SK-N-SH treated with all-trans-retinoic acid at 6 μM for 48 hours (cell line): ENCODE data around the gene CEP57.

Experiments
- ATAC-seq: fragments of 200-7000 bp; cut with Tn5 transposase; 3 replicates; pipeline ENCODE4 v1.9.1; 2020; ENCODE audit warnings: mild to moderate bottlenecking, moderate library complexity
- ARNTL ChIP-seq: fragments of 450-650 bp; formaldehyde crosslinking; IDR thresholded peaks from 2 replicates; pipeline ENCODE4 v1.5.0; 2020; ENCODE audit warnings: low read depth, mild to moderate bottlenecking, moderate library complexity, borderline replicate concordance
- BACH2 ChIP-seq: fragments of 250-450 bp; sonication (Bioruptor Pico); IDR thresholded peaks from 2 replicates; pipeline ENCODE4 v1.9.0; 2021; ENCODE audit warnings: mild to moderate bottlenecking, borderline replicate concordance
- CSDC2 ChIP-seq: fragments of 250-450 bp; sonication (Bioruptor Pico); IDR thresholded peaks from 2 replicates; pipeline ENCODE4 v1.5.0; 2020; ENCODE audit warnings: mild to moderate bottlenecking, moderate library complexity
- CSRNP3 ChIP-seq: fragments of 250-450 bp; sonication (Bioruptor Pico); IDR thresholded peaks from 2 replicates; pipeline ENCODE4 v1.5.1; 2021; ENCODE audit warnings: mild to moderate bottlenecking, moderate library complexity
- ESRRG ChIP-seq: fragments of 250-450 bp; sonication (Bioruptor Pico); IDR thresholded peaks from 2 replicates; pipeline ENCODE4 v1.6.1; 2021; ENCODE audit warnings: mild to moderate bottlenecking
- GLIS3 ChIP-seq: fragments of 250-450 bp; sonication (Bioruptor Pico); IDR thresholded peaks from 2 replicates; pipeline ENCODE4 v1.5.0; 2020; ENCODE audit warnings: mild to moderate bottlenecking, moderate library complexity
- ISL1 ChIP-seq: fragments of 250-450 bp; sonication (Bioruptor Pico); IDR thresholded peaks from 2 replicates; pipeline ENCODE4 v2.1.2; 2022; ENCODE audit warnings: mild to moderate bottlenecking, moderate library complexity
- OSR1 ChIP-seq: fragments of 250-450 bp; sonication (Bioruptor Pico); IDR thresholded peaks from 2 replicates; pipeline ENCODE4 v1.8.0; 2022; ENCODE audit warnings: moderate library complexity, mild to moderate bottlenecking, inconsistent platforms
- POU6F1 ChIP-seq: fragments of 250-450 bp; sonication (Bioruptor Pico); IDR thresholded peaks from 2 replicates; pipeline ENCODE4 v1.8.0; 2021; ENCODE audit warnings: low read depth, mild to moderate bottlenecking, moderate library complexity, borderline replicate concordance
- PPARA ChIP-seq: fragments of 250-450 bp; sonication (Bioruptor Pico); IDR thresholded peaks from 2 replicates; pipeline ENCODE4 v1.5.0; 2020; ENCODE audit warnings: mild to moderate bottlenecking, borderline replicate concordance
- RARB ChIP-seq: fragments of 250-450 bp; sonication (Bioruptor Pico); IDR thresholded peaks from 2 replicates; pipeline ENCODE4 v1.8.0; 2021; ENCODE audit warnings: mild to moderate bottlenecking, moderate library complexity
- SNAI2 ChIP-seq: fragments of 250-450 bp; sonication (Bioruptor Pico); IDR thresholded peaks from 2 replicates; pipeline ENCODE4 v1.5.0; 2020; ENCODE audit warnings: mild to moderate bottlenecking, moderate library complexity
- TCF4 ChIP-seq: fragments of 250-450 bp; sonication (Bioruptor Pico); IDR thresholded peaks from 2 replicates; pipeline ENCODE4 v1.8.0; 2021; ENCODE audit warnings: mild to moderate bottlenecking, moderate library complexity, borderline replicate concordance
- TOX ChIP-seq: fragments of 250-450 bp; sonication (Bioruptor Pico); IDR thresholded peaks from 2 replicates; pipeline ENCODE4 v1.8.0; 2021; ENCODE audit warnings: mild to moderate bottlenecking, moderate library complexity, borderline replicate concordance
- TSHZ2 ChIP-seq: fragments of 250-450 bp; sonication (Bioruptor Pico); IDR thresholded peaks from 2 replicates; pipeline ENCODE4 v1.5.0; 2020; ENCODE audit warnings: mild to moderate bottlenecking, moderate library complexity
- ZC3H10 ChIP-seq: fragments of 250-450 bp; sonication (Bioruptor Pico); IDR thresholded peaks from 2 replicates; pipeline ENCODE4 v1.5.1; 2021; ENCODE audit warnings: mild to moderate bottlenecking, moderate library complexity
- ZFP3 ChIP-seq: fragments of 250-450 bp; sonication (Bioruptor Pico); IDR thresholded peaks from 2 replicates; pipeline ENCODE4 v1.5.0; 2020; ENCODE audit warnings: mild to moderate bottlenecking, moderate library complexity
- ZFP30 ChIP-seq: fragments of 450-650 bp; formaldehyde crosslinking; IDR thresholded peaks from 2 replicates; pipeline ENCODE4 v1.5.0; 2022; ENCODE audit warnings: mild to moderate bottlenecking, moderate library complexity
- ZNF565 ChIP-seq: fragments of 450-650 bp; formaldehyde crosslinking; conservative IDR thresholded peaks from 2 replicates; pipeline ENCODE4 v1.5.0; 2020; ENCODE audit warnings: low read depth, mild to moderate bottlenecking, moderate library complexity
- ZNF70 ChIP-seq: fragments of 450-650 bp; formaldehyde crosslinking; IDR thresholded peaks from 2 replicates; pipeline ENCODE4 v1.5.0; 2020; ENCODE audit warnings: mild to moderate bottlenecking, moderate library complexity
- ZNF8 ChIP-seq: fragments of 450-650 bp; formaldehyde crosslinking; IDR thresholded peaks from 2 replicates; pipeline ENCODE4 v1.5.0; 2020; ENCODE audit warnings: mild to moderate bottlenecking, moderate library complexity

CEP57 gene

DNA sequence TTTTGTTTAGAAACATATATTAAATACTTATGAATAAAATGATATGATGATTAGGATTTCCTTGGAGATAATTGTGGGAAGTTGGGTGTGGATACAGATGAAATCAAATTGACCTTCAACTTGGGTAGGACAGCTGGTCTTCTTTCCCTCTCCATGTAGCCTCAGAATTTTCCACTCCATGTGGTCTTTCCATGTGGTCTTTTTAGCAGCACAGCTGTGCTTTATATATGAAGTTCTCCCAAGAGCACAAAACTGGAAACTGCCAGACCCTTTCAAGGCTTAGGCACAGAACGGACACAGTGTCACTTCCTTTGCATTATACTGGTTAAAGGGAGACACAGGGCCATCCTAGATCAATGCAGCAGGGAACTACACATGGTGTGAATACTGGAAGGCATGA is 29.4 kb upstream of the CEP57 start:
- no peak for ATAC-seq
- no peak for TF ChIP-seq RARB (CRISPR knock-in tag)
- TF ChIP-seq CSDC2 (CRISPR knock-in tag) = no peak
- TF ChIP-seq ZC3H10 (CRISPR knock-in tag) = no peak
- TF ChIP-seq OSR1 (CRISPR knock-in tag) = no peak
- no peak for TF ChIP-seq ESRRG (CRISPR knock-in tag)
- no peak for TF ChIP-seq ZNF70 (CRISPR knock-in tag)
- no peak for TF ChIP-seq ZNF565 (CRISPR knock-in tag)
- no peak for TF ChIP-seq ZNF8 (CRISPR knock-in tag)
- TF ChIP-seq ISL1 (CRISPR knock-in tag) = no peak
- TF ChIP-seq POU6F1 = no peak
- TF ChIP-seq TSHZ2 (CRISPR knock-in tag) = no peak
- TF ChIP-seq PPARA (CRISPR knock-in tag) = no peak
- no peak for TF ChIP-seq BACH2 (CRISPR knock-in tag)
- TF ChIP-seq ZFP3 (CRISPR knock-in tag) = no peak
- TF ChIP-seq CSRNP3 (CRISPR knock-in tag) = no peak
- TF ChIP-seq GLIS3 (CRISPR knock-in tag) = no peak
- no peak for TF ChIP-seq ARNTL

DNA sequence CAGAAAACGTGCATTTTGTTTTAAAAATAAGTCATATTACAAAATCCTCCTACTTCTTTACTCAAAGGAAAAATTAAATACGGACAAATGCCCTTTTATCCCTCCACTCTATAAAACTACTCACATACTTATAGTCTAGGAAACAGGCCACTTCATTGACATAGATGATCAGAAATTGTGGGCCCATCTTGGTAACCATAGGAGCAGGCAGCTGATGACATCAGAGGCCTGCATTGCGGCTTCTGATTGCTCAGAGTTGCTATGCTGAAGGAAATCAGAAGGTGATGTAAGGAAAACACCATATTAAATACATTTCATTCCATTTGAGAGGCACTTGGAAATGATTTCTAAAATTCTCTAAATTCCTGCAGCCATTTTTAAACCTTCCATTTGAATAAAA is 27.8 kb upstream of the CEP57 start:
- ATAC-seq = no peak
- TF ChIP-seq TSHZ2 (CRISPR knock-in tag) (no peak), RARB (CRISPR knock-in tag) (no peak), PPARA (CRISPR knock-in tag) (no peak), TCF4 (no peak), SNAI2 (CRISPR knock-in tag) (no peak), ZNF70 (CRISPR knock-in tag) (no peak), TOX (CRISPR knock-in tag) (no peak), BACH2 (CRISPR knock-in tag) (no peak), POU6F1 (no peak), CSRNP3 (CRISPR knock-in tag) (no peak), GLIS3 (CRISPR knock-in tag) (no peak), ZFP30 (CRISPR knock-in tag) (no peak), ZC3H10 (CRISPR knock-in tag) (no peak), CSDC2 (CRISPR knock-in tag) (no peak)
